ENCODE data around the gene RNF113A.

DNA sequence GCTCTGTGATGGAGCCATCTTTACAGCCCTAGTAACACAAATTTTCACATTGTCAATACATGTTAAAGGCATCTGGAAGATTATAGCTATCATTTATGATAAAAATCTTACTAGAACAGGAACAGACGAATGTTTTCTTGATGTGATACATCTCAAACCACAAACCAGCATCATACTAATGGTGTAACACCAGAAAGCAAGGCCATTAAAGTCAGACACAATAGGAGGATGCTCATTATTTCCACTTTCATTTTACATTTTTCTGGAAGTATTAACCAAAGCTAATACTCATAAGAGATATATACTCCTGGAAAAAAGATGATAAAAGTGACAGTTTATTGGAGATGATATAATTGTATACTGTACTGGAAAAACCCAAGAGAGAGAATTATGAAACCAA, 29.4 kb upstream of the RNF113A start:
- no peak for TF ChIP-seq POLR2A (IDR thresholded peaks at IDR 0.05)
- TF ChIP-seq, protein P1, sequence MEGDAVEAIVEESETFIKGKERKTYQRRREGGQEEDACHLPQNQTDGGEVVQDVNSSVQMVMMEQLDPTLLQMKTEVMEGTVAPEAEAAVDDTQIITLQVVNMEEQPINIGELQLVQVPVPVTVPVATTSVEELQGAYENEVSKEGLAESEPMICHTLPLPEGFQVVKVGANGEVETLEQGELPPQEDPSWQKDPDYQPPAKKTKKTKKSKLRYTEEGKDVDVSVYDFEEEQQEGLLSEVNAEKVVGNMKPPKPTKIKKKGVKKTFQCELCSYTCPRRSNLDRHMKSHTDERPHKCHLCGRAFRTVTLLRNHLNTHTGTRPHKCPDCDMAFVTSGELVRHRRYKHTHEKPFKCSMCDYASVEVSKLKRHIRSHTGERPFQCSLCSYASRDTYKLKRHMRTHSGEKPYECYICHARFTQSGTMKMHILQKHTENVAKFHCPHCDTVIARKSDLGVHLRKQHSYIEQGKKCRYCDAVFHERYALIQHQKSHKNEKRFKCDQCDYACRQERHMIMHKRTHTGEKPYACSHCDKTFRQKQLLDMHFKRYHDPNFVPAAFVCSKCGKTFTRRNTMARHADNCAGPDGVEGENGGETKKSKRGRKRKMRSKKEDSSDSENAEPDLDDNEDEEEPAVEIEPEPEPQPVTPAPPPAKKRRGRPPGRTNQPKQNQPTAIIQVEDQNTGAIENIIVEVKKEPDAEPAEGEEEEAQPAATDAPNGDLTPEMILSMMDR (IDR thresholded peaks at IDR 0.05 in 4 of 5, conservative IDR thresholded peaks at IDR 0.05 in 1 of 5) = no peak

Measured in gastrocnemius medialis (tissue), 4 donors.